K562 (cell line): Measurements from ENCODE around the gene TRMT10A. TPM values are rescaled to one million over a fixed set of nuclear protein-coding genes. Genes with fewer than 3 reads are reported as not detected.

Source experiments
- ATAC-seq: fragments of 200-7000 bp; cut with Tn5 transposase; 3 replicates; pipeline ENCODE4 v1.9.1; 2020; ENCODE audit warnings: moderate library complexity
- BruUV-seq: library from RNA; stranded (reverse); fragments of 400-500 nt; replicated peaks from 2 replicates; lab custom pipeline; 2021; lab: Mats Ljungman, UMichigan
- CTCF ChIA-PET: fragments of 300-600 bp; formaldehyde crosslinking; extraction: SDS; loops from one replicate; lab custom pipeline; 2021; ENCODE audit warnings: low intra/inter-chr PET ratio; lab: Yijun Ruan, JAX
- POLR2A ChIA-PET: fragments of 300-600, 350-650 bp; sonication (Branson Sonifier 250); formaldehyde crosslinking; extraction: SDS; loops from one replicate; lab custom pipeline; 2021; ENCODE audit warnings: antibody characterized with exemption, inconsistent platforms; lab: Yijun Ruan, JAX
- DNase-seq, 4 experiments: peaks; one replicate each; pipeline versions ENCODE4 v3.0.0 to v3.0.0-alpha.2; 2011 to 2018; ENCODE audit warnings: low spot score in 3 of 4, mixed read lengths in 3 of 4; ENCODE audit errors: extremely low read depth in 1 of 4
- FAIRE-seq: peaks from 2 replicates; lab custom pipeline; 2011; peaks lifted over from hg19 to GRCh38; lab: Jason Lieb, UNC
- H2AFZ ChIP-seq: 2 replicates; pipeline ENCODE4 v1.6.0; 2011; ENCODE audit warnings: low read depth, low read length, control low read depth, inconsistent platforms
- H3K27ac ChIP-seq: fragments of 200-600 bp; 3 replicates; pipeline ENCODE4 v1.8.0; 2011; ENCODE audit warnings: low read depth, mild to moderate bottlenecking, control low read depth, inconsistent platforms, low read length, moderate library complexity, mixed read lengths; ENCODE audit errors: extremely low read depth
- H3K27me3 ChIP-seq, 2 experiments: fragments of 300-600 bp in 1 of 2; 2 replicates in 1 of 2; 3 replicates in 1 of 2; pipeline versions ENCODE4 v1.6.0 to v1.8.0; 2011; ENCODE audit warnings: inconsistent platforms in 2 of 2, low read length in 2 of 2, mild to moderate bottlenecking in 1 of 2, mixed read lengths in 1 of 2, moderate library complexity in 1 of 2; ENCODE audit not compliant: control insufficient read depth in 2 of 2, insufficient read depth in 2 of 2
- H3K36me3 ChIP-seq: fragments of 300-600 bp; 3 replicates; pipeline ENCODE4 v1.8.0; 2011; ENCODE audit warnings: mild to moderate bottlenecking, low read length, inconsistent platforms; ENCODE audit not compliant: control insufficient read depth, insufficient read depth
- H3K4me1 ChIP-seq, 2 experiments: fragments of 200-600 bp in 1 of 2; replicated peaks in 1 of 2; 2 replicates in 1 of 2; 3 replicates in 1 of 2; pipeline versions ENCODE4 v1.5.1 to v1.8.0; 2011; ENCODE audit warnings: inconsistent platforms in 2 of 2, low read length in 2 of 2, mild to moderate bottlenecking in 1 of 2, mixed read lengths in 1 of 2, moderate library complexity in 1 of 2; ENCODE audit not compliant: control insufficient read depth in 2 of 2, insufficient read depth in 2 of 2
- H3K4me2 ChIP-seq: 2 replicates; pipeline ENCODE4 v1.6.1; 2011; ENCODE audit warnings: low read length, control low read depth, inconsistent platforms, mixed read lengths; ENCODE audit not compliant: insufficient read depth
- H3K4me3 ChIP-seq: fragments of 200-600 bp; sonication (generic), shearing (Covaris generic); 2 replicates; pipeline ENCODE4 v1.5.1; 2016; ENCODE audit warnings: control low read depth, inconsistent platforms
- H3K79me2 ChIP-seq: fragments of 200-600 bp; 3 replicates; pipeline ENCODE4 v1.8.0; 2011; ENCODE audit warnings: low read length, inconsistent platforms; ENCODE audit not compliant: control insufficient read depth, insufficient read depth
- H3K9ac ChIP-seq, 2 experiments: 2 replicates each; pipeline versions ENCODE4 v1.6.0 to v1.6.1; 2011; ENCODE audit warnings: low read depth in 2 of 2, low read length in 2 of 2, control low read depth in 1 of 2, inconsistent platforms in 1 of 2, mild to moderate bottlenecking in 1 of 2, mixed read lengths in 1 of 2; ENCODE audit not compliant: insufficient read depth in 1 of 2
- H3K9me1 ChIP-seq: one replicate; pipeline ENCODE4 v1.6.0; 2011; ENCODE audit warnings: inconsistent platforms, mild to moderate bottlenecking, low read length, moderate library complexity; ENCODE audit not compliant: control insufficient read depth, insufficient read depth
- H3K9me3 ChIP-seq: replicated peaks from 2 replicates; pipeline ENCODE4 v1.5.1; 2011; ENCODE audit warnings: low read depth, low read length, inconsistent platforms; ENCODE audit not compliant: control insufficient read depth, insufficient read depth
- H4K20me1 ChIP-seq: replicated peaks from 2 replicates; pipeline ENCODE4 v1.6.1; 2011; ENCODE audit warnings: low read length, inconsistent platforms, mixed read lengths; ENCODE audit not compliant: control insufficient read depth, insufficient read depth
- ARHGAP35 ChIP-seq: fragments of 450-650 bp; IDR thresholded peaks from 2 replicates; pipeline ENCODE4 v1.6.1; 2018; ENCODE audit not compliant: partially characterized antibody
- ARID1B ChIP-seq: fragments of 450-650 bp; IDR thresholded peaks from 2 replicates; pipeline ENCODE4 v1.6.1; 2016; ENCODE audit warnings: antibody characterized with exemption, mild to moderate bottlenecking, inconsistent platforms
- ATF7 ChIP-seq: fragments of 450-650 bp; IDR thresholded peaks from 2 replicates; pipeline ENCODE4 v1.7.1; 2014; ENCODE audit warnings: mild to moderate bottlenecking, moderate library complexity
- ERF ChIP-seq: fragments of 450-650 bp; formaldehyde crosslinking; IDR thresholded peaks from 2 replicates; pipeline ENCODE4 v1.4.0; 2020; ENCODE audit warnings: mild to moderate bottlenecking, mixed read lengths
- LARP7 ChIP-seq: fragments of 450-650 bp; IDR thresholded peaks from 2 replicates; pipeline ENCODE4 v1.6.1; 2016
- MTF1 ChIP-seq: fragments of 250-450 bp; sonication (Bioruptor Pico); IDR thresholded peaks from 2 replicates; pipeline ENCODE4 v1.9.0; 2021; ENCODE audit warnings: moderate library complexity, mild to moderate bottlenecking, inconsistent platforms, borderline replicate concordance
- NR2F6 ChIP-seq: fragments of 450-650 bp; formaldehyde crosslinking; IDR thresholded peaks from 2 replicates; pipeline ENCODE4 v1.4.0; 2020; ENCODE audit warnings: mild to moderate bottlenecking
- SRSF1 ChIP-seq: fragments of 200-400 bp; formaldehyde crosslinking; IDR thresholded peaks from 2 replicates; pipeline ENCODE4 v1.6.1; 2017; ENCODE audit warnings: mild to moderate bottlenecking, low read depth, low read length, moderate library complexity
- TBL1XR1 ChIP-seq, 2 experiments: IDR thresholded peaks; 2 replicates each; pipeline ENCODE4 v1.6.1; 2012; ENCODE audit warnings: improper control_type of control experiment in 2 of 2, low read length in 2 of 2, mild to moderate bottlenecking in 1 of 2
- ZFX ChIP-seq: sonication (generic); formaldehyde crosslinking; IDR thresholded peaks from 2 replicates; pipeline ENCODE4 v1.8.0; 2022; ENCODE audit warnings: mild to moderate bottlenecking, missing genetic modification reagents, moderate library complexity
- ZNF217 ChIP-seq: sonication (generic); formaldehyde crosslinking; IDR thresholded peaks from 2 replicates; pipeline ENCODE4 v1.8.0; 2022; ENCODE audit warnings: mild to moderate bottlenecking, missing genetic modification reagents
- ZNF24 ChIP-seq: fragments of 450-650 bp; IDR thresholded peaks from 2 replicates; pipeline ENCODE4 v1.6.1; 2016
- ZNF354B ChIP-seq: fragments of 250-450 bp; sonication (Bioruptor Pico); IDR thresholded peaks from 2 replicates; pipeline ENCODE4 v1.4.0; 2020
- WGBS: fragments of 100-300 bp; shearing (Covaris generic); methylation state at CpG from one replicate; pipeline ENCODE4 v1.1.6; 2016; ENCODE audit warnings: low coverage, mixed read lengths; ENCODE audit not compliant: insufficient coverage; ENCODE audit errors: missing lambda C conversion rate; 5-methylcytosine and 5-hydroxymethylcytosine counted together
- in situ Hi-C: fragments of 300-500 bp; cut with MboI; formaldehyde crosslinking; loops from 4 replicates; pipeline ENCODE4 v1.15.0; 2018; ENCODE audit warnings: inconsistent platforms, mixed read lengths
- intact Hi-C: fragments of 100-400 bp; cut with micrococcal nuclease; formaldehyde crosslinking; loops from 2 replicates; pipeline ENCODE4 v1.14.2; 2022
- polyA plus RNA-seq, 8 experiments: library from polyadenylated mRNA; depleted of rRNA in 4 of 8; stranded (reverse) in 5 of 8; unstranded in 3 of 8; fragments of >200 nt; fragmentation: Nextera tagmentation in 2 of 8; fragmentation: Illumina TruSeq in 1 of 8; extraction: Ambion mirVana in 2 of 8; extraction: Trizol in 1 of 8; gene quantifications; 2 replicates each; pipeline versions ENCODE4 v1.2.1 to v1.2.3, GENCODE V29; 2011 to 2014; ENCODE audit warnings: inconsistent platforms in 1 of 8, missing spikeins in 1 of 8
- total RNA-seq, 7 experiments: library from RNA; depleted of rRNA in 6 of 7; stranded (reverse); fragments of >200 nt in 6 of 7; fragmentation: Illumina TruSeq in 2 of 7; extraction: Trizol in 2 of 7; gene quantifications; 2 replicates each; pipeline versions ENCODE4 v1.2.1 to v1.2.3, GENCODE V29; 2011 to 2021; ENCODE audit warnings: low replicate concordance in 1 of 7
- TF ChIP-seq, protein P1 (sequence below): fragments of 250-450 bp; sonication (Bioruptor Pico); IDR thresholded peaks from 2 replicates; pipeline ENCODE4 v1.8.0; 2022; ENCODE audit warnings: moderate library complexity, mild to moderate bottlenecking, inconsistent platforms
- TF ChIP-seq, protein P2 (sequence below): fragments of 450-650 bp; IDR thresholded peaks from 2 replicates; pipeline ENCODE4 v1.6.1; 2016; ENCODE audit warnings: mild to moderate bottlenecking, moderate library complexity

TRMT10A gene
- total and polyA plus RNA-seq, 9 of the 15 experiments (the other 6 are each of a cell fraction or from before 2014, with no cell fraction given), result 6.5 to 16.1 (median 12.7) TPM

DNA sequence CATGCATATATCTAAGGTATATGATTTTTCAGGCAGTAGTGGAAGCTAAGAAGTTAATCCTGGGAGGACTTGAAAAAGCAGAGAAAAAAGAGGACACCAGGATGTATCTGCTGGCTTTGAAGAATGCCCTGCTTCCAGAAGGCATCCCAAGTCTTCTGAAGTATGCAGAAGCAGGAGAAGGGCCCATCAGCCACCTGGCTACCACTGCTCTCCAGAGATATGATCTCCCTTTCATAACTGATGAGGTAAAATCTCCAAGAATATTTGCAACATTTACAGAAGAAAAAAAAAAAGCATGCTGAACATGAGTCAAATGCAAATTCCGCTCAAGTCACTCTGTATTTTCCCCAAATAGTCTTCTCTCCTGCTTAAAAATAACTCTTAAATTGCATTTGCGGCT is 42.9 kb upstream of the TRMT10A start:
- Histone ChIP-seq H3K4me3 (no peak overlapping the region), H3K27ac (no peak overlapping the region), H4K20me1 (no peaks in the 10 kb centered on the region), H3K9ac (no peak overlapping the region), H3K27me3 (no peaks in the 10 kb centered on the region; a peak in 1 of 5 replicates), H3K4me2 (no peak overlapping the region), H3K9me1 (no peaks in the 10 kb centered on the region), H3K79me2 (no peaks in the 10 kb centered on the region), H3K9me3 (no peaks in the 10 kb centered on the region), H2AFZ (no peak overlapping the region), H3K36me3 (no peaks in the 10 kb centered on the region), H3K4me1 (no peaks in the 10 kb centered on the region)
- ChIA-PET POLR2A (no interaction called here), CTCF (no interaction called here)
- DNase-seq (no peak), FAIRE-seq (no peak), ATAC-seq (no peak)
- in situ Hi-C loops, result no loop called here
- 3% methylated on average over 2 of the region's 2 CpGs for WGBS
- intact Hi-C loops, result no loop called here
- no TSS peak for BruUV-seq
- no peak for TF ChIP-seq ERF
- no peak for TF ChIP-seq NR2F6 (CRISPR knock-in tag)
- no peak for TF ChIP-seq ATF7
- TF ChIP-seq TBL1XR1 (IDR thresholded peaks at IDR 0.05; ENCODE audit: low read length in 2 of 2), result no peak
- TF ChIP-seq ARHGAP35, result no peak
- TF ChIP-seq LARP7, result no peak
- no peak for TF ChIP-seq ZFX (CRISPR knock-in tag)
- no peak for TF ChIP-seq ZNF354B
- TF ChIP-seq, protein P1, sequence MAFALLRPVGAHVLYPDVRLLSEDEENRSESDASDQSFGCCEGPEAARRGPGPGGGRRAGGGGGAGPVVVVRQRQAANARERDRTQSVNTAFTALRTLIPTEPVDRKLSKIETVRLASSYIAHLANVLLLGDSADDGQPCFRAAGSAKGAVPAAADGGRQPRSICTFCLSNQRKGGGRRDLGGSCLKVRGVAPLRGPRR (CRISPR knock-in tag), result no peak
- TF ChIP-seq, protein P2, sequence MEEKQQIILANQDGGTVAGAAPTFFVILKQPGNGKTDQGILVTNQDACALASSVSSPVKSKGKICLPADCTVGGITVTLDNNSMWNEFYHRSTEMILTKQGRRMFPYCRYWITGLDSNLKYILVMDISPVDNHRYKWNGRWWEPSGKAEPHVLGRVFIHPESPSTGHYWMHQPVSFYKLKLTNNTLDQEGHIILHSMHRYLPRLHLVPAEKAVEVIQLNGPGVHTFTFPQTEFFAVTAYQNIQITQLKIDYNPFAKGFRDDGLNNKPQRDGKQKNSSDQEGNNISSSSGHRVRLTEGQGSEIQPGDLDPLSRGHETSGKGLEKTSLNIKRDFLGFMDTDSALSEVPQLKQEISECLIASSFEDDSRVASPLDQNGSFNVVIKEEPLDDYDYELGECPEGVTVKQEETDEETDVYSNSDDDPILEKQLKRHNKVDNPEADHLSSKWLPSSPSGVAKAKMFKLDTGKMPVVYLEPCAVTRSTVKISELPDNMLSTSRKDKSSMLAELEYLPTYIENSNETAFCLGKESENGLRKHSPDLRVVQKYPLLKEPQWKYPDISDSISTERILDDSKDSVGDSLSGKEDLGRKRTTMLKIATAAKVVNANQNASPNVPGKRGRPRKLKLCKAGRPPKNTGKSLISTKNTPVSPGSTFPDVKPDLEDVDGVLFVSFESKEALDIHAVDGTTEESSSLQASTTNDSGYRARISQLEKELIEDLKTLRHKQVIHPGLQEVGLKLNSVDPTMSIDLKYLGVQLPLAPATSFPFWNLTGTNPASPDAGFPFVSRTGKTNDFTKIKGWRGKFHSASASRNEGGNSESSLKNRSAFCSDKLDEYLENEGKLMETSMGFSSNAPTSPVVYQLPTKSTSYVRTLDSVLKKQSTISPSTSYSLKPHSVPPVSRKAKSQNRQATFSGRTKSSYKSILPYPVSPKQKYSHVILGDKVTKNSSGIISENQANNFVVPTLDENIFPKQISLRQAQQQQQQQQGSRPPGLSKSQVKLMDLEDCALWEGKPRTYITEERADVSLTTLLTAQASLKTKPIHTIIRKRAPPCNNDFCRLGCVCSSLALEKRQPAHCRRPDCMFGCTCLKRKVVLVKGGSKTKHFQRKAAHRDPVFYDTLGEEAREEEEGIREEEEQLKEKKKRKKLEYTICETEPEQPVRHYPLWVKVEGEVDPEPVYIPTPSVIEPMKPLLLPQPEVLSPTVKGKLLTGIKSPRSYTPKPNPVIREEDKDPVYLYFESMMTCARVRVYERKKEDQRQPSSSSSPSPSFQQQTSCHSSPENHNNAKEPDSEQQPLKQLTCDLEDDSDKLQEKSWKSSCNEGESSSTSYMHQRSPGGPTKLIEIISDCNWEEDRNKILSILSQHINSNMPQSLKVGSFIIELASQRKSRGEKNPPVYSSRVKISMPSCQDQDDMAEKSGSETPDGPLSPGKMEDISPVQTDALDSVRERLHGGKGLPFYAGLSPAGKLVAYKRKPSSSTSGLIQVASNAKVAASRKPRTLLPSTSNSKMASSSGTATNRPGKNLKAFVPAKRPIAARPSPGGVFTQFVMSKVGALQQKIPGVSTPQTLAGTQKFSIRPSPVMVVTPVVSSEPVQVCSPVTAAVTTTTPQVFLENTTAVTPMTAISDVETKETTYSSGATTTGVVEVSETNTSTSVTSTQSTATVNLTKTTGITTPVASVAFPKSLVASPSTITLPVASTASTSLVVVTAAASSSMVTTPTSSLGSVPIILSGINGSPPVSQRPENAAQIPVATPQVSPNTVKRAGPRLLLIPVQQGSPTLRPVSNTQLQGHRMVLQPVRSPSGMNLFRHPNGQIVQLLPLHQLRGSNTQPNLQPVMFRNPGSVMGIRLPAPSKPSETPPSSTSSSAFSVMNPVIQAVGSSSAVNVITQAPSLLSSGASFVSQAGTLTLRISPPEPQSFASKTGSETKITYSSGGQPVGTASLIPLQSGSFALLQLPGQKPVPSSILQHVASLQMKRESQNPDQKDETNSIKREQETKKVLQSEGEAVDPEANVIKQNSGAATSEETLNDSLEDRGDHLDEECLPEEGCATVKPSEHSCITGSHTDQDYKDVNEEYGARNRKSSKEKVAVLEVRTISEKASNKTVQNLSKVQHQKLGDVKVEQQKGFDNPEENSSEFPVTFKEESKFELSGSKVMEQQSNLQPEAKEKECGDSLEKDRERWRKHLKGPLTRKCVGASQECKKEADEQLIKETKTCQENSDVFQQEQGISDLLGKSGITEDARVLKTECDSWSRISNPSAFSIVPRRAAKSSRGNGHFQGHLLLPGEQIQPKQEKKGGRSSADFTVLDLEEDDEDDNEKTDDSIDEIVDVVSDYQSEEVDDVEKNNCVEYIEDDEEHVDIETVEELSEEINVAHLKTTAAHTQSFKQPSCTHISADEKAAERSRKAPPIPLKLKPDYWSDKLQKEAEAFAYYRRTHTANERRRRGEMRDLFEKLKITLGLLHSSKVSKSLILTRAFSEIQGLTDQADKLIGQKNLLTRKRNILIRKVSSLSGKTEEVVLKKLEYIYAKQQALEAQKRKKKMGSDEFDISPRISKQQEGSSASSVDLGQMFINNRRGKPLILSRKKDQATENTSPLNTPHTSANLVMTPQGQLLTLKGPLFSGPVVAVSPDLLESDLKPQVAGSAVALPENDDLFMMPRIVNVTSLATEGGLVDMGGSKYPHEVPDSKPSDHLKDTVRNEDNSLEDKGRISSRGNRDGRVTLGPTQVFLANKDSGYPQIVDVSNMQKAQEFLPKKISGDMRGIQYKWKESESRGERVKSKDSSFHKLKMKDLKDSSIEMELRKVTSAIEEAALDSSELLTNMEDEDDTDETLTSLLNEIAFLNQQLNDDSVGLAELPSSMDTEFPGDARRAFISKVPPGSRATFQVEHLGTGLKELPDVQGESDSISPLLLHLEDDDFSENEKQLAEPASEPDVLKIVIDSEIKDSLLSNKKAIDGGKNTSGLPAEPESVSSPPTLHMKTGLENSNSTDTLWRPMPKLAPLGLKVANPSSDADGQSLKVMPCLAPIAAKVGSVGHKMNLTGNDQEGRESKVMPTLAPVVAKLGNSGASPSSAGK, result no peak
- no peak for TF ChIP-seq MTF1 (CRISPR knock-in tag)
- TF ChIP-seq ZNF24, result no peak
- TF ChIP-seq SRSF1, result no peak
- TF ChIP-seq ARID1B, result no peak
- no peak for TF ChIP-seq ZNF217 (CRISPR knock-in tag)
